ENCODE results near the gene SMAD6. TPM values are rescaled to one million over a fixed set of nuclear protein-coding genes. Genes with fewer than 3 reads are reported as not detected.

SMAD6 gene
- total and polyA plus RNA-seq, 10 of the 15 experiments (the other 5 are each of a cell fraction or from before 2014, with no cell fraction given): under 0.01 to 0.10 (median 0.03) TPM; not detected in 7

DNA sequence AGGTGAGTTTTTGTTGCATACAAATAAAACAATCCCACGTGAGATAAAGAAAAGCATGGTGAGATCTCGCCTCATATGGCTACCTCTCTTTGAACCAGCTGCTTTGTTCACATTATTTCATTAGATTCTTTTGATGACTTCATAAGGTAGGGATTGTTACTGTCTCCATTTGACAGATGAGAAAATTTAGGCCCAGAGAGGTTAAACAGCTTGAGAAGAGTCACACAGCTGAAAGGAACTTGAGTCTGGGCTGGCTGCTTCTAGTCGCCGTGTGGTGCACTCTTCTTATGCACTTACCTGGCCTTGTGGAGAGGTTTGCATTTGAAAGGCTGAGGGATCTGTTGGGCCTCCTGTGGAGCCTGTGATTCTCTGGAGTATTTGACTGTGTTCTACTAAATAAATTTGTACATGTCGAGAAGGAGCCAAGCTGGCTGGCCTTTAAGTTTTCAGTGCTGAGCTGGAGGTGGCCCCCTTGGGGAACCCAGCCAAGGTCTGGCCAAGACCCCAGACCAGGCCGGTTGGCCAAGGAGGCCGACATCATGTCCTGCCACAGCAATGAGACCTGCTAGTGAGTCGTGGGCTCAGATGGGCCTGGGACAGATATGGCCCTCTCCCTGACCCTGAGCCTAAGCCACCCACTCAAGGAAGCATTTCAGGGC lies 125.1 kb downstream of the SMAD6 start (continued):
- TF ChIP-seq, protein P1, sequence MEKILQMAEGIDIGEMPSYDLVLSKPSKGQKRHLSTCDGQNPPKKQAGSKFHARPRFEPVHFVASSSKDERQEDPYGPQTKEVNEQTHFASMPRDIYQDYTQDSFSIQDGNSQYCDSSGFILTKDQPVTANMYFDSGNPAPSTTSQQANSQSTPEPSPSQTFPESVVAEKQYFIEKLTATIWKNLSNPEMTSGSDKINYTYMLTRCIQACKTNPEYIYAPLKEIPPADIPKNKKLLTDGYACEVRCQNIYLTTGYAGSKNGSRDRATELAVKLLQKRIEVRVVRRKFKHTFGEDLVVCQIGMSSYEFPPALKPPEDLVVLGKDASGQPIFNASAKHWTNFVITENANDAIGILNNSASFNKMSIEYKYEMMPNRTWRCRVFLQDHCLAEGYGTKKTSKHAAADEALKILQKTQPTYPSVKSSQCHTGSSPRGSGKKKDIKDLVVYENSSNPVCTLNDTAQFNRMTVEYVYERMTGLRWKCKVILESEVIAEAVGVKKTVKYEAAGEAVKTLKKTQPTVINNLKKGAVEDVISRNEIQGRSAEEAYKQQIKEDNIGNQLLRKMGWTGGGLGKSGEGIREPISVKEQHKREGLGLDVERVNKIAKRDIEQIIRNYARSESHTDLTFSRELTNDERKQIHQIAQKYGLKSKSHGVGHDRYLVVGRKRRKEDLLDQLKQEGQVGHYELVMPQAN (conservative IDR thresholded peaks at IDR 0.05): no peak
- TF ChIP-seq, protein P2, sequence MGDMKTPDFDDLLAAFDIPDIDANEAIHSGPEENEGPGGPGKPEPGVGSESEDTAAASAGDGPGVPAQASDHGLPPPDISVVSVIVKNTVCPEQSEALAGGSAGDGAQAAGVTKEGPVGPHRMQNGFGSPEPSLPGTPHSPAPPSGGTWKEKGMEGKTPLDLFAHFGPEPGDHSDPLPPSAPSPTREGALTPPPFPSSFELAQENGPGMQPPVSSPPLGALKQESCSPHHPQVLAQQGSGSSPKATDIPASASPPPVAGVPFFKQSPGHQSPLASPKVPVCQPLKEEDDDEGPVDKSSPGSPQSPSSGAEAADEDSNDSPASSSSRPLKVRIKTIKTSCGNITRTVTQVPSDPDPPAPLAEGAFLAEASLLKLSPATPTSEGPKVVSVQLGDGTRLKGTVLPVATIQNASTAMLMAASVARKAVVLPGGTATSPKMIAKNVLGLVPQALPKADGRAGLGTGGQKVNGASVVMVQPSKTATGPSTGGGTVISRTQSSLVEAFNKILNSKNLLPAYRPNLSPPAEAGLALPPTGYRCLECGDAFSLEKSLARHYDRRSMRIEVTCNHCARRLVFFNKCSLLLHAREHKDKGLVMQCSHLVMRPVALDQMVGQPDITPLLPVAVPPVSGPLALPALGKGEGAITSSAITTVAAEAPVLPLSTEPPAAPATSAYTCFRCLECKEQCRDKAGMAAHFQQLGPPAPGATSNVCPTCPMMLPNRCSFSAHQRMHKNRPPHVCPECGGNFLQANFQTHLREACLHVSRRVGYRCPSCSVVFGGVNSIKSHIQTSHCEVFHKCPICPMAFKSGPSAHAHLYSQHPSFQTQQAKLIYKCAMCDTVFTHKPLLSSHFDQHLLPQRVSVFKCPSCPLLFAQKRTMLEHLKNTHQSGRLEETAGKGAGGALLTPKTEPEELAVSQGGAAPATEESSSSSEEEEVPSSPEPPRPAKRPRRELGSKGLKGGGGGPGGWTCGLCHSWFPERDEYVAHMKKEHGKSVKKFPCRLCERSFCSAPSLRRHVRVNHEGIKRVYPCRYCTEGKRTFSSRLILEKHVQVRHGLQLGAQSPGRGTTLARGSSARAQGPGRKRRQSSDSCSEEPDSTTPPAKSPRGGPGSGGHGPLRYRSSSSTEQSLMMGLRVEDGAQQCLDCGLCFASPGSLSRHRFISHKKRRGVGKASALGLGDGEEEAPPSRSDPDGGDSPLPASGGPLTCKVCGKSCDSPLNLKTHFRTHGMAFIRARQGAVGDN (IDR thresholded peaks at IDR 0.05): no peak
- TF ChIP-seq STAT3 (IDR thresholded peaks at IDR 0.05; ENCODE audit: low read depth, low read length) (no peak), SREBF2 (IDR thresholded peaks at IDR 0.05; ENCODE audit: low read length) (no peak), SRF (IDR thresholded peaks at IDR 0.05; ENCODE audit: low read depth in 2 of 2, low read length in 2 of 2) (no peak), MYB (IDR thresholded peaks at IDR 0.05; ENCODE audit: borderline replicate concordance, low read depth, low read length) (no peak), JUND (IDR thresholded peaks at IDR 0.05; ENCODE audit: low read depth, low read length) (no peak), ZBTB33 (IDR thresholded peaks at IDR 0.05) (no peak), ATF7 (IDR thresholded peaks at IDR 0.05; ENCODE audit: low read depth) (no peak), ZZZ3 (IDR thresholded peaks at IDR 0.05; ENCODE audit: control insufficient read depth, insufficient read length, low read depth) (no peak), CREB1 (IDR thresholded peaks at IDR 0.05; ENCODE audit: low read depth) (no peak), MEF2A (IDR thresholded peaks at IDR 0.05; ENCODE audit: insufficient read depth, low read depth, low read length) (no peak), NRF1 (conservative IDR thresholded peaks at IDR 0.05; ENCODE audit: low read depth, low read length) (no peak)
- TF ChIP-seq, protein P3, sequence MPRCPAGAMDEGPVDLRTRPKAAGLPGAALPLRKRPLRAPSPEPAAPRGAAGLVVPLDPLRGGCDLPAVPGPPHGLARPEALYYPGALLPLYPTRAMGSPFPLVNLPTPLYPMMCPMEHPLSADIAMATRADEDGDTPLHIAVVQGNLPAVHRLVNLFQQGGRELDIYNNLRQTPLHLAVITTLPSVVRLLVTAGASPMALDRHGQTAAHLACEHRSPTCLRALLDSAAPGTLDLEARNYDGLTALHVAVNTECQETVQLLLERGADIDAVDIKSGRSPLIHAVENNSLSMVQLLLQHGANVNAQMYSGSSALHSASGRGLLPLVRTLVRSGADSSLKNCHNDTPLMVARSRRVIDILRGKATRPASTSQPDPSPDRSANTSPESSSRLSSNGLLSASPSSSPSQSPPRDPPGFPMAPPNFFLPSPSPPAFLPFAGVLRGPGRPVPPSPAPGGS (IDR thresholded peaks at IDR 0.05; ENCODE audit: borderline replicate concordance, insufficient read depth, low read depth, low read length, poor library complexity, severe bottlenecking): no peak

All from GM12878 (cell line).